H1 (cell line): ENCODE measurements around the gene E2F8.

ENCODE experiments used
- BCL11A ChIP-seq, 2 experiments: IDR thresholded peaks; one replicate each; pipeline ENCODE4 v1.6.1; 2011; ENCODE audit warnings: low read depth in 2 of 2, low read length in 2 of 2, mild to moderate bottlenecking in 2 of 2
- CREB1 ChIP-seq: IDR thresholded peaks from 2 replicates; pipeline ENCODE4 v1.6.1; 2012; ENCODE audit warnings: inconsistent platforms
- EZH2 ChIP-seq: fragments of 200-600 bp; sonication (generic); IDR thresholded peaks from 2 replicates; pipeline ENCODE4 v1.7.1; 2012; ENCODE audit warnings: low read depth, mild to moderate bottlenecking, moderate library complexity, low read length, inconsistent platforms; ENCODE audit not compliant: severe bottlenecking
- POLR2A ChIP-seq, 2 experiments: IDR thresholded peaks; 1 replicate in 1 of 2; 2 replicates in 1 of 2; pipeline ENCODE4 v1.6.1; 2011; ENCODE audit warnings: low read depth in 2 of 2, low read length in 2 of 2, mild to moderate bottlenecking in 2 of 2; ENCODE audit errors: control extremely low read depth in 1 of 2
- RXRA ChIP-seq: IDR thresholded peaks from 2 replicates; pipeline ENCODE4 v1.6.1; 2011; ENCODE audit warnings: low read depth, mild to moderate bottlenecking, low read length, moderate library complexity; ENCODE audit not compliant: insufficient read depth
- TAF1 ChIP-seq: IDR thresholded peaks from 2 replicates; pipeline ENCODE4 v1.6.1; 2011; ENCODE audit warnings: mild to moderate bottlenecking, low read depth, low read length
- TF ChIP-seq, protein P1 (sequence below), 3 experiments: IDR thresholded peaks; 1 replicate in 2 of 3; 2 replicates in 1 of 3; pipeline versions ENCODE4 v1.5.1 to v1.6.1; 2011; ENCODE audit warnings: low read length in 3 of 3, mild to moderate bottlenecking in 3 of 3, inconsistent platforms in 2 of 3, low read depth in 1 of 3, moderate library complexity in 1 of 3; ENCODE audit not compliant: insufficient read depth in 1 of 3; ENCODE audit errors: control extremely low read depth in 1 of 3

DNA sequence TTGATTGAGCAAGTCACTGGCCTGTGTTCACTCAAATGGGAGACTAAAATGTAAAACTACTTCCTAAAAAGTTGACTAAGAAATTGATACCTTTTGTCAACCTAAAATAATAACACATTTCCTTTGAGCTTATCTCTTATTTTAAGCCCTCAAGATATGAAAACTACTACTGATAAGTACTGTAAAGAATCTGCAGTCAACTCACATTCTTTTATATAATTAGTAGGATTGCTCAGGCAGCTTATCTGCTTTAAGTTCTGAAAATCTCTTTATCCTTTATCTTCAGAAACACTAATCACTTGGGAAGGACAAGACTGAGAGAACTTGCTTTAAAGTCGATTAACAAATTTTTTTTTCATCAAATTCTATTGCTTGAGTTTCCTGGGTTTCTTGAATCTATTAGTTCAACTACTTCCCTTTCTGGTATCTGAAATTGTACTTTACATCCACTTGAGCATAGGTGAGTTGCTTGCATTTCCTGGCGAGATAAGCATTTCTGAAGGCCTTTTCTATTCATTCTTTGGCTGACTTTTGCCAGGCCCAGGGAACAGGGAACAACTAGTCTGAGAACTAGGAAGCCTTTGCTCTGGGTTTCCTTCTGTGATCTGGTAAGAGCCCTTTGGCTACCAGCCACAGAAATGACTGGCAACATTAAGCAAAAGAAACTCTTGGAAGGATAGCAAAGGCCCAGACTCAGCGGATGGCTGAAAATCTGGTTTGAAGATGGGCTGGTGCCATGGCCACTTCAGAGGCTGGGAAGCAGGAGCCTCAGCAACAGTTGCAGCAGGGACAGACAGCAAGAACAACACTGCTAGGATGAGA is 19.6 kb downstream of the E2F8 start:
- TF ChIP-seq CREB1 (no peak), BCL11A (IDR thresholded peaks at IDR 0.05; ENCODE audit: low read depth in 2 of 2, low read length in 2 of 2) (no peak), POLR2A (IDR thresholded peaks at IDR 0.05; ENCODE audit: control extremely low read depth in 1 of 2, low read depth in 2 of 2, low read length in 2 of 2) (no peak), EZH2 (no peak), RXRA (no peak), TAF1 (no peak)
- TF ChIP-seq, protein P1, sequence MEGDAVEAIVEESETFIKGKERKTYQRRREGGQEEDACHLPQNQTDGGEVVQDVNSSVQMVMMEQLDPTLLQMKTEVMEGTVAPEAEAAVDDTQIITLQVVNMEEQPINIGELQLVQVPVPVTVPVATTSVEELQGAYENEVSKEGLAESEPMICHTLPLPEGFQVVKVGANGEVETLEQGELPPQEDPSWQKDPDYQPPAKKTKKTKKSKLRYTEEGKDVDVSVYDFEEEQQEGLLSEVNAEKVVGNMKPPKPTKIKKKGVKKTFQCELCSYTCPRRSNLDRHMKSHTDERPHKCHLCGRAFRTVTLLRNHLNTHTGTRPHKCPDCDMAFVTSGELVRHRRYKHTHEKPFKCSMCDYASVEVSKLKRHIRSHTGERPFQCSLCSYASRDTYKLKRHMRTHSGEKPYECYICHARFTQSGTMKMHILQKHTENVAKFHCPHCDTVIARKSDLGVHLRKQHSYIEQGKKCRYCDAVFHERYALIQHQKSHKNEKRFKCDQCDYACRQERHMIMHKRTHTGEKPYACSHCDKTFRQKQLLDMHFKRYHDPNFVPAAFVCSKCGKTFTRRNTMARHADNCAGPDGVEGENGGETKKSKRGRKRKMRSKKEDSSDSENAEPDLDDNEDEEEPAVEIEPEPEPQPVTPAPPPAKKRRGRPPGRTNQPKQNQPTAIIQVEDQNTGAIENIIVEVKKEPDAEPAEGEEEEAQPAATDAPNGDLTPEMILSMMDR (IDR thresholded peaks at IDR 0.05; ENCODE audit: control extremely low read depth in 1 of 3, insufficient read depth in 1 of 3, low read depth in 1 of 3, low read length in 3 of 3): no peak
